K562 (cell line): ENCODE measurements around the gene SAMD14. TPM values are rescaled to one million over a fixed set of nuclear protein-coding genes. Genes with fewer than 3 reads are reported as not detected.

Experiments
- ATAC-seq: fragments of 200-7000 bp; cut with Tn5 transposase; 3 replicates; pipeline ENCODE4 v1.9.1; 2020; ENCODE audit warnings: moderate library complexity
- BruUV-seq: library from RNA; stranded (reverse); fragments of 400-500 nt; replicated peaks from 2 replicates; lab custom pipeline; 2021; lab: Mats Ljungman, UMichigan
- CTCF ChIA-PET: fragments of 300-600 bp; formaldehyde crosslinking; extraction: SDS; loops from one replicate; lab custom pipeline; 2021; ENCODE audit warnings: low intra/inter-chr PET ratio; lab: Yijun Ruan, JAX
- POLR2A ChIA-PET: fragments of 300-600, 350-650 bp; sonication (Branson Sonifier 250); formaldehyde crosslinking; extraction: SDS; loops from one replicate; lab custom pipeline; 2021; ENCODE audit warnings: antibody characterized with exemption, inconsistent platforms; lab: Yijun Ruan, JAX
- DNase-seq, 4 experiments: peaks; one replicate each; pipeline versions ENCODE4 v3.0.0 to v3.0.0-alpha.2; 2011 to 2018; ENCODE audit warnings: low spot score in 3 of 4, mixed read lengths in 3 of 4; ENCODE audit errors: extremely low read depth in 1 of 4
- FAIRE-seq: peaks from 2 replicates; lab custom pipeline; 2011; peaks lifted over from hg19 to GRCh38; lab: Jason Lieb, UNC
- H2AFZ ChIP-seq: 2 replicates; pipeline ENCODE4 v1.6.0; 2011; ENCODE audit warnings: low read depth, low read length, control low read depth, inconsistent platforms
- H3K27ac ChIP-seq: fragments of 200-600 bp; 3 replicates; pipeline ENCODE4 v1.8.0; 2011; ENCODE audit warnings: low read depth, mild to moderate bottlenecking, control low read depth, inconsistent platforms, low read length, moderate library complexity, mixed read lengths; ENCODE audit errors: extremely low read depth
- H3K27me3 ChIP-seq, 2 experiments: fragments of 300-600 bp in 1 of 2; 2 replicates in 1 of 2; 3 replicates in 1 of 2; pipeline versions ENCODE4 v1.6.0 to v1.8.0; 2011; ENCODE audit warnings: inconsistent platforms in 2 of 2, low read length in 2 of 2, mild to moderate bottlenecking in 1 of 2, mixed read lengths in 1 of 2, moderate library complexity in 1 of 2; ENCODE audit not compliant: control insufficient read depth in 2 of 2, insufficient read depth in 2 of 2
- H3K36me3 ChIP-seq: fragments of 300-600 bp; 3 replicates; pipeline ENCODE4 v1.8.0; 2011; ENCODE audit warnings: mild to moderate bottlenecking, low read length, inconsistent platforms; ENCODE audit not compliant: control insufficient read depth, insufficient read depth
- H3K4me1 ChIP-seq, 2 experiments: fragments of 200-600 bp in 1 of 2; replicated peaks in 1 of 2; 2 replicates in 1 of 2; 3 replicates in 1 of 2; pipeline versions ENCODE4 v1.5.1 to v1.8.0; 2011; ENCODE audit warnings: inconsistent platforms in 2 of 2, low read length in 2 of 2, mild to moderate bottlenecking in 1 of 2, mixed read lengths in 1 of 2, moderate library complexity in 1 of 2; ENCODE audit not compliant: control insufficient read depth in 2 of 2, insufficient read depth in 2 of 2
- H3K4me2 ChIP-seq: 2 replicates; pipeline ENCODE4 v1.6.1; 2011; ENCODE audit warnings: low read length, control low read depth, inconsistent platforms, mixed read lengths; ENCODE audit not compliant: insufficient read depth
- H3K4me3 ChIP-seq: fragments of 200-600 bp; sonication (generic), shearing (Covaris generic); 2 replicates; pipeline ENCODE4 v1.5.1; 2016; ENCODE audit warnings: control low read depth, inconsistent platforms
- H3K79me2 ChIP-seq: fragments of 200-600 bp; 3 replicates; pipeline ENCODE4 v1.8.0; 2011; ENCODE audit warnings: low read length, inconsistent platforms; ENCODE audit not compliant: control insufficient read depth, insufficient read depth
- H3K9ac ChIP-seq, 2 experiments: 2 replicates each; pipeline versions ENCODE4 v1.6.0 to v1.6.1; 2011; ENCODE audit warnings: low read depth in 2 of 2, low read length in 2 of 2, control low read depth in 1 of 2, inconsistent platforms in 1 of 2, mild to moderate bottlenecking in 1 of 2, mixed read lengths in 1 of 2; ENCODE audit not compliant: insufficient read depth in 1 of 2
- H3K9me1 ChIP-seq: one replicate; pipeline ENCODE4 v1.6.0; 2011; ENCODE audit warnings: inconsistent platforms, mild to moderate bottlenecking, low read length, moderate library complexity; ENCODE audit not compliant: control insufficient read depth, insufficient read depth
- H3K9me3 ChIP-seq: replicated peaks from 2 replicates; pipeline ENCODE4 v1.5.1; 2011; ENCODE audit warnings: low read depth, low read length, inconsistent platforms; ENCODE audit not compliant: control insufficient read depth, insufficient read depth
- H4K20me1 ChIP-seq: replicated peaks from 2 replicates; pipeline ENCODE4 v1.6.1; 2011; ENCODE audit warnings: low read length, inconsistent platforms, mixed read lengths; ENCODE audit not compliant: control insufficient read depth, insufficient read depth
- ETV5 ChIP-seq: sonication (generic); formaldehyde crosslinking; IDR thresholded peaks from 2 replicates; pipeline ENCODE4 v1.4.0; 2020; ENCODE audit warnings: low read depth, mild to moderate bottlenecking, missing genetic modification reagents
- ZFX ChIP-seq: sonication (generic); formaldehyde crosslinking; IDR thresholded peaks from 2 replicates; pipeline ENCODE4 v1.8.0; 2022; ENCODE audit warnings: mild to moderate bottlenecking, missing genetic modification reagents, moderate library complexity
- ZKSCAN1 ChIP-seq: fragments of 150-350 bp; IDR thresholded peaks from 2 replicates; pipeline ENCODE4 v1.6.1; 2016; ENCODE audit warnings: low read depth, low read length
- WGBS: fragments of 100-300 bp; shearing (Covaris generic); methylation state at CpG from one replicate; pipeline ENCODE4 v1.1.6; 2016; ENCODE audit warnings: low coverage, mixed read lengths; ENCODE audit not compliant: insufficient coverage; ENCODE audit errors: missing lambda C conversion rate; 5-methylcytosine and 5-hydroxymethylcytosine counted together
- in situ Hi-C: fragments of 300-500 bp; cut with MboI; formaldehyde crosslinking; loops from 4 replicates; pipeline ENCODE4 v1.15.0; 2018; ENCODE audit warnings: inconsistent platforms, mixed read lengths
- intact Hi-C: fragments of 100-400 bp; cut with micrococcal nuclease; formaldehyde crosslinking; loops from 2 replicates; pipeline ENCODE4 v1.14.2; 2022
- polyA plus RNA-seq, 8 experiments: library from polyadenylated mRNA; depleted of rRNA in 4 of 8; stranded (reverse) in 5 of 8; unstranded in 3 of 8; fragments of >200 nt; fragmentation: Nextera tagmentation in 2 of 8; fragmentation: Illumina TruSeq in 1 of 8; extraction: Ambion mirVana in 2 of 8; extraction: Trizol in 1 of 8; gene quantifications; 2 replicates each; pipeline versions ENCODE4 v1.2.1 to v1.2.3, GENCODE V29; 2011 to 2014; ENCODE audit warnings: inconsistent platforms in 1 of 8, missing spikeins in 1 of 8
- total RNA-seq, 7 experiments: library from RNA; depleted of rRNA in 6 of 7; stranded (reverse); fragments of >200 nt in 6 of 7; fragmentation: Illumina TruSeq in 2 of 7; extraction: Trizol in 2 of 7; gene quantifications; 2 replicates each; pipeline versions ENCODE4 v1.2.1 to v1.2.3, GENCODE V29; 2011 to 2021; ENCODE audit warnings: low replicate concordance in 1 of 7
- TF ChIP-seq, protein P1 (sequence below): sonication (generic); formaldehyde crosslinking; IDR thresholded peaks from 2 replicates; pipeline ENCODE4 v1.8.0; 2023; ENCODE audit warnings: missing genetic modification reagents, mild to moderate bottlenecking, borderline replicate concordance
- TF ChIP-seq, protein P2 (sequence below), 2 experiments: IDR thresholded peaks; 2 replicates each; pipeline ENCODE4 v1.6.1; 2011; ENCODE audit warnings: borderline replicate concordance in 1 of 2, control low read depth in 1 of 2, low read depth in 1 of 2, low read length in 1 of 2, mild to moderate bottlenecking in 1 of 2, mixed read lengths in 1 of 2, moderate library complexity in 1 of 2; ENCODE audit not compliant: insufficient read depth in 1 of 2, insufficient read length in 1 of 2, poor library complexity in 1 of 2, severe bottlenecking in 1 of 2; ENCODE audit errors: extremely low read depth in 1 of 2
- TF ChIP-seq, protein P3 (sequence below): fragments of 450-650 bp; IDR thresholded peaks from 2 replicates; pipeline ENCODE4 v1.6.1; 2018; ENCODE audit warnings: mild to moderate bottlenecking, low read depth; ENCODE audit not compliant: partially characterized antibody

SAMD14 gene
- total and polyA plus RNA-seq, 9 of the 15 experiments (the other 6 are each of a cell fraction or from before 2014, with no cell fraction given) = 0.04 to 0.07 TPM; not detected in 7

DNA sequence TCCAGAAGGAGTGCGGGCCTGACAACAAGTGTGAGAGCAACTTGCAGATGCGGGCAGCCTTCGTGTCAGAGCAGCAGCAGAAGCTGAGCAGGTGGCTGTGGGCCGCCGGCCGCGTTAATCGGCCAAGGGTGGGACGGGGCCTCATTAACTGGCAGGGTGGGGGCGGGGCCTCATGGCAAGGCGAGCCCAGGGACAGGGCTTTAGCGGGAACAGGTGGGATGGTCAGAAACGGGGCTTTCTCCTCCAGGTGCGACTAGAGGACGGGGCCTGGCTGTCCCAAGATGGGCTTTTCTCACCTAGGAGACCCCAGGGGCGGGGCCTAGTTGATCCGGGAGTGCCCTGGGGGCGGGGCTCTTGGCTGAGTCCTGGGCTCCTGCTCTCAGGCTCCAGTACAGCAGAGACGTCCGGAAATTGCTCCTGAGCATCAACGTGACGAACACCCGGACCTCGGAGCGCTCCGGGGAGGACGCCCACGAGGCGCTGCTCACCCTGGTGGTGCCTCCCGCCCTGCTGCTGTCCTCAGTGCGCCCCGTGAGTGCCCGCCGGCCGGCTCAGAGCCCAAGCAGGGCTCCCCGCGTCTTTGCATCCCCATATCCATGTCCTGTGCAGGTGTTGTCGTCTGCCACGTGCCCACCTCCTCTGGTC is 53.2 kb downstream of the SAMD14 start:
- peaks cover 15 to 51% of the 10 kb centered on the region in 2 experiments for H3K27me3 ChIP-seq
- H2AFZ ChIP-seq = no peak overlapping the region
- no peak overlapping the region for H3K4me2 ChIP-seq
- POLR2A ChIA-PET = interaction anchor here (0.7 to 0.9 kb wide), 2 partner anchors 9 to 13 kb away, joined by 3 to 4 read pairs; no protein-coding TSS in a partner anchor
- peaks cover 0 to 18% of the 10 kb centered on the region in 2 experiments; a peak in 1 of 5 replicates for H3K4me1 ChIP-seq
- FAIRE-seq (no peak), DNase-seq (peak in 2 of 4 experiments; percentile 22 to 43), ATAC-seq (peak; percentile 50)
- TF ChIP-seq ETV5 = no peak
- TF ChIP-seq, protein P1, sequence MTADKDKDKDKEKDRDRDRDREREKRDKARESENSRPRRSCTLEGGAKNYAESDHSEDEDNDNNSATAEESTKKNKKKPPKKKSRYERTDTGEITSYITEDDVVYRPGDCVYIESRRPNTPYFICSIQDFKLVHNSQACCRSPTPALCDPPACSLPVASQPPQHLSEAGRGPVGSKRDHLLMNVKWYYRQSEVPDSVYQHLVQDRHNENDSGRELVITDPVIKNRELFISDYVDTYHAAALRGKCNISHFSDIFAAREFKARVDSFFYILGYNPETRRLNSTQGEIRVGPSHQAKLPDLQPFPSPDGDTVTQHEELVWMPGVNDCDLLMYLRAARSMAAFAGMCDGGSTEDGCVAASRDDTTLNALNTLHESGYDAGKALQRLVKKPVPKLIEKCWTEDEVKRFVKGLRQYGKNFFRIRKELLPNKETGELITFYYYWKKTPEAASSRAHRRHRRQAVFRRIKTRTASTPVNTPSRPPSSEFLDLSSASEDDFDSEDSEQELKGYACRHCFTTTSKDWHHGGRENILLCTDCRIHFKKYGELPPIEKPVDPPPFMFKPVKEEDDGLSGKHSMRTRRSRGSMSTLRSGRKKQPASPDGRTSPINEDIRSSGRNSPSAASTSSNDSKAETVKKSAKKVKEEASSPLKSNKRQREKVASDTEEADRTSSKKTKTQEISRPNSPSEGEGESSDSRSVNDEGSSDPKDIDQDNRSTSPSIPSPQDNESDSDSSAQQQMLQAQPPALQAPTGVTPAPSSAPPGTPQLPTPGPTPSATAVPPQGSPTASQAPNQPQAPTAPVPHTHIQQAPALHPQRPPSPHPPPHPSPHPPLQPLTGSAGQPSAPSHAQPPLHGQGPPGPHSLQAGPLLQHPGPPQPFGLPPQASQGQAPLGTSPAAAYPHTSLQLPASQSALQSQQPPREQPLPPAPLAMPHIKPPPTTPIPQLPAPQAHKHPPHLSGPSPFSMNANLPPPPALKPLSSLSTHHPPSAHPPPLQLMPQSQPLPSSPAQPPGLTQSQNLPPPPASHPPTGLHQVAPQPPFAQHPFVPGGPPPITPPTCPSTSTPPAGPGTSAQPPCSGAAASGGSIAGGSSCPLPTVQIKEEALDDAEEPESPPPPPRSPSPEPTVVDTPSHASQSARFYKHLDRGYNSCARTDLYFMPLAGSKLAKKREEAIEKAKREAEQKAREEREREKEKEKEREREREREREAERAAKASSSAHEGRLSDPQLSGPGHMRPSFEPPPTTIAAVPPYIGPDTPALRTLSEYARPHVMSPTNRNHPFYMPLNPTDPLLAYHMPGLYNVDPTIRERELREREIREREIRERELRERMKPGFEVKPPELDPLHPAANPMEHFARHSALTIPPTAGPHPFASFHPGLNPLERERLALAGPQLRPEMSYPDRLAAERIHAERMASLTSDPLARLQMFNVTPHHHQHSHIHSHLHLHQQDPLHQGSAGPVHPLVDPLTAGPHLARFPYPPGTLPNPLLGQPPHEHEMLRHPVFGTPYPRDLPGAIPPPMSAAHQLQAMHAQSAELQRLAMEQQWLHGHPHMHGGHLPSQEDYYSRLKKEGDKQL (CRISPR knock-in tag) = 0 out of 2 replicates have a peak, but pooled peaks have one; percentile 32
- TF ChIP-seq, protein P2, sequence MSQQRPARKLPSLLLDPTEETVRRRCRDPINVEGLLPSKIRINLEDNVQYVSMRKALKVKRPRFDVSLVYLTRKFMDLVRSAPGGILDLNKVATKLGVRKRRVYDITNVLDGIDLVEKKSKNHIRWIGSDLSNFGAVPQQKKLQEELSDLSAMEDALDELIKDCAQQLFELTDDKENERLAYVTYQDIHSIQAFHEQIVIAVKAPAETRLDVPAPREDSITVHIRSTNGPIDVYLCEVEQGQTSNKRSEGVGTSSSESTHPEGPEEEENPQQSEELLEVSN (IDR thresholded peaks at IDR 0.05; ENCODE audit: borderline replicate concordance in 1 of 2, extremely low read depth in 1 of 2, insufficient read depth in 1 of 2, insufficient read length in 1 of 2, low read depth in 1 of 2, low read length in 1 of 2, poor library complexity in 1 of 2, severe bottlenecking in 1 of 2) = peak in 1 of 2 experiments; percentile 41
- no peak for TF ChIP-seq ZKSCAN1
- TF ChIP-seq, protein P3, sequence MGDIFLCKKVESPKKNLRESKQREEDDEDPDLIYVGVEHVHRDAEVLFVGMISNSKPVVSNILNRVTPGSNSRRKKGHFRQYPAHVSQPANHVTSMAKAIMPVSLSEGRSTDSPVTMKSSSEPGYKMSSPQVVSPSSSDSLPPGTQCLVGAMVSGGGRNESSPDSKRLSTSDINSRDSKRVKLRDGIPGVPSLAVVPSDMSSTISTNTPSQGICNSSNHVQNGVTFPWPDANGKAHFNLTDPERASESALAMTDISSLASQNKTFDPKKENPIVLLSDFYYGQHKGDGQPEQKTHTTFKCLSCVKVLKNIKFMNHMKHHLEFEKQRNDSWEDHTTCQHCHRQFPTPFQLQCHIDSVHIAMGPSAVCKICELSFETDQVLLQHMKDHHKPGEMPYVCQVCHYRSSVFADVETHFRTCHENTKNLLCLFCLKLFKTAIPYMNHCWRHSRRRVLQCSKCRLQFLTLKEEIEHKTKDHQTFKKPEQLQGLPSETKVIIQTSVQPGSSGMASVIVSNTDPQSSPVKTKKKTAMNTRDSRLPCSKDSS = no peak
- TF ChIP-seq ZFX (CRISPR knock-in tag) = 0 out of 2 replicates have a peak, but pooled peaks have one; percentile 5
- intact Hi-C loops (no loop called here), in situ Hi-C loops (loop anchor here (10.0 kb wide), 1 partner anchor 512 kb away; no protein-coding TSS in a partner anchor)
- no peak overlapping the region for H3K9ac ChIP-seq
- no peaks in the 10 kb centered on the region for H3K9me1 ChIP-seq
- no peaks in the 10 kb centered on the region for H3K9me3 ChIP-seq
- BruUV-seq = no TSS peak
- no peaks in the 10 kb centered on the region for H3K79me2 ChIP-seq
- no peak overlapping the region for H3K27ac ChIP-seq
- CTCF ChIA-PET = interaction anchor here (0.5 kb wide), 1 partner anchor 221 kb away, joined by 5 read pairs; no protein-coding TSS in a partner anchor
- no peaks in the 10 kb centered on the region for H3K36me3 ChIP-seq
- 7% methylated on average over 21 of the region's 39 CpGs for WGBS
- peaks cover 6% of the 10 kb centered on the region; the same call in 1 of the 2 replicates for H4K20me1 ChIP-seq
- H3K4me3 ChIP-seq = no peak overlapping the region
